A673 (cell line): Measurements from ENCODE around the gene STIP1. TPM values are rescaled to one million over a fixed set of nuclear protein-coding genes. Genes with fewer than 3 reads are reported as not detected.
A peak's percentile ranks its signal among the peaks of the same experiment; 100 is the strongest.

Source experiments
- BruUV-seq: library from RNA; stranded (reverse); fragments of 400-500 nt; replicated peaks from 2 replicates; lab custom pipeline; 2021; lab: Mats Ljungman, UMichigan
- CTCF ChIA-PET: fragments of 300-600 bp; sonication (Branson Sonifier 250); formaldehyde crosslinking; loops from one replicate; lab custom pipeline; 2022; ENCODE audit warnings: antibody characterized with exemption; lab: Charles Lee
- POLR2A ChIA-PET: fragments of 300-600 bp; sonication (Branson Sonifier 250); formaldehyde crosslinking; loops from one replicate; lab custom pipeline; 2022; ENCODE audit warnings: antibody characterized with exemption; ENCODE audit not compliant: low non-redundant PET; lab: Charles Lee
- DNase-seq: peaks from one replicate; pipeline ENCODE4 v3.0.0-alpha.2; 2015; ENCODE audit warnings: low spot score
- H3K27ac ChIP-seq: fragments of 200-600 bp; sonication (generic); 2 replicates; pipeline ENCODE4 v1.5.1; 2016; ENCODE audit warnings: mixed run types, low read depth, mild to moderate bottlenecking, mixed read lengths, antibody characterized with exemption, low read length; ENCODE audit not compliant: poor library complexity, severe bottlenecking
- H3K27me3 ChIP-seq: fragments of 200-600 bp; sonication (generic); replicated peaks from 2 replicates; pipeline ENCODE4 v1.6.1; 2017; ENCODE audit warnings: mixed run types, low read depth, mild to moderate bottlenecking, mixed read lengths, antibody characterized with exemption, low read length; ENCODE audit not compliant: insufficient read depth, poor library complexity
- H3K36me3 ChIP-seq: fragments of 200-600 bp; sonication (generic); 2 replicates; pipeline ENCODE4 v1.6.1; 2016; ENCODE audit warnings: mixed run types, mild to moderate bottlenecking, mixed read lengths, antibody characterized with exemption, low read length; ENCODE audit not compliant: insufficient read depth, poor library complexity, severe bottlenecking
- H3K4me1 ChIP-seq: fragments of 200-600 bp; sonication (generic); 2 replicates; pipeline ENCODE4 v1.6.1; 2017; ENCODE audit warnings: mixed run types, mild to moderate bottlenecking, mixed read lengths, antibody characterized with exemption, low read length; ENCODE audit not compliant: insufficient read depth, poor library complexity, severe bottlenecking
- H3K4me3 ChIP-seq: fragments of 200-600 bp; sonication (generic); 2 replicates; pipeline ENCODE4 v1.5.1; 2016; ENCODE audit warnings: low read depth, mixed run types, mild to moderate bottlenecking, mixed read lengths, low read length; ENCODE audit not compliant: poor library complexity, severe bottlenecking
- H3K9me3 ChIP-seq: fragments of 200-600 bp; sonication (generic); 2 replicates; pipeline ENCODE4 v1.6.1; 2016; ENCODE audit warnings: mixed run types, low read depth, mild to moderate bottlenecking, mixed read lengths, antibody characterized with exemption, low read length; ENCODE audit not compliant: poor library complexity, severe bottlenecking
- CTCF ChIP-seq: fragments of 300-800, 200-600 bp; sonication (generic); conservative IDR thresholded peaks from 2 replicates; pipeline ENCODE4 v1.5.1; 2017; ENCODE audit warnings: low read depth, mild to moderate bottlenecking, antibody characterized with exemption, low read length, moderate library complexity, mixed read lengths
- EZH2 ChIP-seq: fragments of 200-600 bp; sonication (generic); IDR thresholded peaks from 2 replicates; pipeline ENCODE4 v1.6.1; 2017; ENCODE audit warnings: borderline replicate concordance, low read depth, mild to moderate bottlenecking, mixed read lengths, antibody characterized with exemption, low read length; ENCODE audit not compliant: poor library complexity, severe bottlenecking
- intact Hi-C: fragments of 100-400 bp; cut with micrococcal nuclease; formaldehyde crosslinking; loops from one replicate; pipeline ENCODE4 v1.10.0; 2022; ENCODE audit not compliant: unreplicated experiment
- total RNA-seq: library from RNA; stranded (reverse); gene quantifications from 2 replicates; pipeline ENCODE4 v1.2.3, GENCODE V29; 2021

Gene STIP1
- total RNA-seq, 1 experiment from 2014 or later, result 577 TPM

GRCh38 chr11:64181506-64182411 is 4.2 kb upstream of the STIP1 start:
- H3K4me1 ChIP-seq, result peaks cover 20% of the 10 kb centered on the region
- no peak for TF ChIP-seq EZH2
- TF ChIP-seq CTCF, result no peak
- peak overlapping the region; percentile 24 for H3K27ac ChIP-seq
- H3K36me3 ChIP-seq, result no peaks in the 10 kb centered on the region
- H3K27me3 ChIP-seq, result no peaks in the 10 kb centered on the region
- CTCF ChIA-PET, result interaction anchor here (1.2 kb wide), 1 partner anchor 70 kb away, joined by 3 read pairs; no protein-coding TSS in a partner anchor
- POLR2A ChIA-PET, result interaction anchor here (0.5 kb wide), 1 partner anchor 11 kb away, joined by 3 read pairs; no protein-coding TSS in a partner anchor
- intact Hi-C loops, result no loop called here
- BruUV-seq, result no TSS peak
- no peaks in the 10 kb centered on the region for H3K9me3 ChIP-seq
- peak; percentile 83 for DNase-seq
- H3K4me3 ChIP-seq, result no peak overlapping the region

- H3K27me3 ChIP-seq, result no peaks in the 10 kb centered on the region
- TF ChIP-seq CTCF, result no peak
- no peak for TF ChIP-seq EZH2
- peak overlapping the region; percentile 5 for H3K27ac ChIP-seq
- BruUV-seq, result no TSS peak
- DNase-seq, result no peak
- intact Hi-C loops, result no loop called here
- ChIA-PET POLR2A (interaction anchor here (0.6 kb wide), 1 partner anchor 989 kb away, joined by 4 read pairs; no protein-coding TSS in a partner anchor), CTCF (interaction anchor here (0.6 kb wide), 1 partner anchor 27 kb away, joined by 3 read pairs; no protein-coding TSS in a partner anchor)
- peak overlapping the region; percentile 72 for H3K4me3 ChIP-seq
- H3K4me1 ChIP-seq, result peaks cover 26% of the 10 kb centered on the region
- H3K36me3 ChIP-seq, result peaks cover 8% of the 10 kb centered on the region
- no peaks in the 10 kb centered on the region for H3K9me3 ChIP-seq
Measured at GRCh38 chr11:64183890-64184289, 2.1 kb upstream of the STIP1 start.

GRCh38 chr11:64185175-64185692 is 737 bp upstream of the STIP1 start:
- intact Hi-C loops, result loop anchor here (5.0 kb wide), 1 partner anchor 117 kb away; the partner anchor contains the start of gene CATSPERZ
- H3K36me3 ChIP-seq, result peaks cover 15% of the 10 kb centered on the region
- DNase-seq, result peak; percentile 69
- ChIA-PET CTCF (interaction anchor here (0.6 to 1.3 kb wide), 5 partner anchors 19 to 185 kb away, joined by 3 to 12 read pairs (median 3); partner anchors contain the start of gene PRDX5), POLR2A (interaction anchor here (0.6 to 1.5 kb wide), 9 partner anchors 16 to 1323 kb away, joined by 3 to 6 read pairs (median 3); partner anchors contain the start of genes FERMT3 and PRDX5)
- BruUV-seq, result TSS peak; percentile 70
- peak overlapping the region; percentile 72 for H3K4me3 ChIP-seq
- H3K27me3 ChIP-seq, result no peaks in the 10 kb centered on the region
- peak overlapping the region; percentile 87 for H3K27ac ChIP-seq
- peaks cover 26% of the 10 kb centered on the region for H3K4me1 ChIP-seq
- TF ChIP-seq CTCF (no peak), EZH2 (no peak)
- no peaks in the 10 kb centered on the region for H3K9me3 ChIP-seq
